Activated naive CD4-positive, alpha-beta T cell treated with anti-CD3 and anti-CD28 coated beads, Interleukin-2, amount 50 U/mL, for 16 hours (primary cell): ENCODE results near the gene HDGFL3.
"Not testable (repeated sequence)": the region's sequence is repeated elsewhere in the genome, so short reads cannot be mapped to it uniquely, and the experiment has no call there.

Source experiments
- DNase-seq: peaks from one replicate; pipeline ENCODE4 v3.0.0-alpha.2; 2020

HDGFL3 gene

GRCh38 chr15:83193721-83194120, 13.9 kb downstream of the HDGFL3 start:
- no peak for DNase-seq

- no peak for DNase-seq
These were observed 14.9 kb downstream of the HDGFL3 start for GRCh38 chr15:83192742-83193141.

- no peak for DNase-seq
These were observed 17.2 kb downstream of the HDGFL3 start for GRCh38 chr15:83190450-83190849.

GRCh38 chr15:83185561-83185960, 22.1 kb downstream of the HDGFL3 start:
- DNase-seq: no peak

- no peak for DNase-seq
These were observed 28.7 kb downstream of the HDGFL3 start for GRCh38 chr15:83178869-83179325.

- DNase-seq: no peak
These were observed 29.2 kb downstream of the HDGFL3 start for GRCh38 chr15:83178390-83178789.

- DNase-seq: no peak
These were observed 32.7 kb downstream of the HDGFL3 start for GRCh38 chr15:83174891-83175290.

GRCh38 chr15:83170474-83171165, 37.0 kb downstream of the HDGFL3 start:
- no peak for DNase-seq

GRCh38 chr15:83169576-83169975, 38.0 kb downstream of the HDGFL3 start:
- not testable (repeated sequence) for DNase-seq

- no peak for DNase-seq
These were observed 40.8 kb downstream of the HDGFL3 start for GRCh38 chr15:83166830-83167229.

- no peak for DNase-seq
These were observed 41.4 kb downstream of the HDGFL3 start for GRCh38 chr15:83166218-83166617.

GRCh38 chr15:83164771-83165404, 42.7 kb downstream of the HDGFL3 start:
- DNase-seq: no peak

- DNase-seq: no peak
These were observed 43.4 kb downstream of the HDGFL3 start for GRCh38 chr15:83164111-83164770.

- DNase-seq: no peak
These were observed 44.6 kb downstream of the HDGFL3 start for GRCh38 chr15:83163032-83163431.

GRCh38 chr15:83160741-83161140, 46.9 kb downstream of the HDGFL3 start:
- no peak for DNase-seq

- DNase-seq: no peak
These were observed 49.2 kb downstream of the HDGFL3 start for GRCh38 chr15:83158393-83158792.

- no peak for DNase-seq
These were observed 51.7 kb downstream of the HDGFL3 start for GRCh38 chr15:83155942-83156341.

GRCh38 chr15:83153288-83153687, 54.3 kb downstream of the HDGFL3 start:
- no peak for DNase-seq

GRCh38 chr15:83144771-83145170, 62.9 kb downstream of the HDGFL3 start:
- no peak for DNase-seq

GRCh38 chr15:83142151-83142550, 65.5 kb downstream of the HDGFL3 start:
- DNase-seq: not testable (repeated sequence)

- DNase-seq: no peak
These were observed 74.6 kb downstream of the HDGFL3 start for GRCh38 chr15:83132861-83133523.

- no peak for DNase-seq
These were observed 77.8 kb downstream of the HDGFL3 start for GRCh38 chr15:83129791-83130190.

GRCh38 chr15:83127547-83128150, 80.0 kb downstream of the HDGFL3 start:
- DNase-seq: no peak
